Activated naive CD8-positive, alpha-beta T cell (primary cell): ENCODE data around the gene PLPP3.
"Not testable (repeated sequence)": the region's sequence is repeated elsewhere in the genome, so short reads cannot be mapped to it uniquely, and the experiment has no call there.

Source experiments
- H3K27ac Mint-ChIP-seq: one replicate; pipeline ENCODE4 v1.8.0; 2021; ENCODE audit warnings: mixed read lengths
- H3K27me3 Mint-ChIP-seq: one replicate; pipeline ENCODE4 v1.8.0; 2021; ENCODE audit warnings: mixed read lengths
- H3K36me3 Mint-ChIP-seq: one replicate; pipeline ENCODE4 v1.8.0; 2021; ENCODE audit warnings: mixed read lengths
- H3K4me1 Mint-ChIP-seq: one replicate; pipeline ENCODE4 v1.8.0; 2021; ENCODE audit warnings: low read depth, mixed read lengths
- H3K4me3 Mint-ChIP-seq: one replicate; pipeline ENCODE4 v1.8.0; 2021; ENCODE audit warnings: mild to moderate bottlenecking, mixed read lengths
- H3K9me3 Mint-ChIP-seq: one replicate; pipeline ENCODE4 v1.8.0; 2021; ENCODE audit warnings: low read depth, mixed read lengths

PLPP3 gene

GRCh38 chr1:56578963-56579875 is at the start of gene PLPP3:
TSS of gene PLPP3 (minus strand) at chr1:56579563. CDS start at chr1:56579016, 547 bp downstream.
- H3K36me3 Mint-ChIP-seq = no peaks in the 10 kb centered on the region
- peaks cover 10% of the 10 kb centered on the region for H3K4me1 Mint-ChIP-seq
- no peaks in the 10 kb centered on the region for H3K9me3 Mint-ChIP-seq
- peaks cover 21% of the 10 kb centered on the region for H3K27me3 Mint-ChIP-seq
- no peak within 1 kb of the TSS for H3K27ac Mint-ChIP-seq
- H3K4me3 Mint-ChIP-seq = peak within 1 kb of the TSS; percentile 75

- H3K27ac Mint-ChIP-seq = no peak overlapping the region
- peaks cover 12% of the 10 kb centered on the region for H3K27me3 Mint-ChIP-seq
- H3K9me3 Mint-ChIP-seq = no peaks in the 10 kb centered on the region
- H3K4me1 Mint-ChIP-seq = no peaks in the 10 kb centered on the region
- H3K4me3 Mint-ChIP-seq = no peak overlapping the region
- H3K36me3 Mint-ChIP-seq = no peaks in the 10 kb centered on the region
Measured at GRCh38 chr1:56627636-56628039, 48.3 kb upstream of the PLPP3 start.

GRCh38 chr1:56627019-56627635 is 47.8 kb upstream of the PLPP3 start:
- H3K36me3 Mint-ChIP-seq = no peaks in the 10 kb centered on the region
- H3K27me3 Mint-ChIP-seq = peaks cover 9% of the 10 kb centered on the region
- no peak overlapping the region for H3K27ac Mint-ChIP-seq
- H3K4me3 Mint-ChIP-seq = no peak overlapping the region
- no peaks in the 10 kb centered on the region for H3K9me3 Mint-ChIP-seq
- H3K4me1 Mint-ChIP-seq = no peaks in the 10 kb centered on the region

GRCh38 chr1:56626546-56626945 is 47.2 kb upstream of the PLPP3 start:
- H3K27ac Mint-ChIP-seq = no peak overlapping the region
- H3K9me3 Mint-ChIP-seq = no peaks in the 10 kb centered on the region
- H3K4me3 Mint-ChIP-seq = no peak overlapping the region
- peaks cover 13% of the 10 kb centered on the region for H3K27me3 Mint-ChIP-seq
- H3K36me3 Mint-ChIP-seq = no peaks in the 10 kb centered on the region
- no peaks in the 10 kb centered on the region for H3K4me1 Mint-ChIP-seq

GRCh38 chr1:56625819-56626440 is 46.6 kb upstream of the PLPP3 start:
- Mint-ChIP-seq H3K36me3 (no peaks in the 10 kb centered on the region), H3K4me1 (no peaks in the 10 kb centered on the region), H3K27ac (no peak overlapping the region), H3K4me3 (no peak overlapping the region), H3K9me3 (no peaks in the 10 kb centered on the region), H3K27me3 (peaks cover 13% of the 10 kb centered on the region)

GRCh38 chr1:56617141-56617540 is 37.8 kb upstream of the PLPP3 start:
- no peaks in the 10 kb centered on the region for H3K4me1 Mint-ChIP-seq
- no peak overlapping the region for H3K4me3 Mint-ChIP-seq
- H3K27ac Mint-ChIP-seq = no peak overlapping the region
- no peaks in the 10 kb centered on the region for H3K9me3 Mint-ChIP-seq
- H3K27me3 Mint-ChIP-seq = peaks cover 8% of the 10 kb centered on the region
- no peaks in the 10 kb centered on the region for H3K36me3 Mint-ChIP-seq

- not testable (repeated sequence) for H3K4me3 Mint-ChIP-seq
Measured at GRCh38 chr1:56610770-56611169, 31.4 kb upstream of the PLPP3 start.

GRCh38 chr1:56610097-56610496 is 30.7 kb upstream of the PLPP3 start:
- H3K9me3 Mint-ChIP-seq, H3K27me3 Mint-ChIP-seq, H3K36me3 Mint-ChIP-seq, H3K27ac Mint-ChIP-seq, H3K4me1 Mint-ChIP-seq, H3K4me3 Mint-ChIP-seq: not testable (repeated sequence)

More at GRCh38 chr1:56610770-56611169, 31.4 kb upstream of the PLPP3 start:
- not testable (repeated sequence) for H3K36me3 Mint-ChIP-seq, H3K9me3 Mint-ChIP-seq, H3K27me3 Mint-ChIP-seq, H3K4me1 Mint-ChIP-seq, H3K27ac Mint-ChIP-seq

GRCh38 chr1:56595397-56596191 is 16.2 kb upstream of the PLPP3 start:
- H3K36me3 Mint-ChIP-seq, H3K27ac Mint-ChIP-seq, H3K9me3 Mint-ChIP-seq, H3K27me3 Mint-ChIP-seq, H3K4me1 Mint-ChIP-seq, H3K4me3 Mint-ChIP-seq: not testable (repeated sequence)

GRCh38 chr1:56591909-56592308 is 12.5 kb upstream of the PLPP3 start:
- no peak overlapping the region for H3K4me3 Mint-ChIP-seq

GRCh38 chr1:56590520-56591011 is 11.2 kb upstream of the PLPP3 start:
- H3K27ac Mint-ChIP-seq = no peak overlapping the region
- H3K4me3 Mint-ChIP-seq = no peak overlapping the region
- no peaks in the 10 kb centered on the region for H3K4me1 Mint-ChIP-seq
- no peaks in the 10 kb centered on the region for H3K27me3 Mint-ChIP-seq
- no peaks in the 10 kb centered on the region for H3K9me3 Mint-ChIP-seq
- no peaks in the 10 kb centered on the region for H3K36me3 Mint-ChIP-seq

More at GRCh38 chr1:56591909-56592308, 12.5 kb upstream of the PLPP3 start:
- Mint-ChIP-seq H3K9me3 (no peaks in the 10 kb centered on the region), H3K27ac (no peak overlapping the region), H3K4me1 (no peaks in the 10 kb centered on the region), H3K27me3 (no peaks in the 10 kb centered on the region), H3K36me3 (no peaks in the 10 kb centered on the region)

GRCh38 chr1:56589369-56589768 is 10.0 kb upstream of the PLPP3 start:
- no peaks in the 10 kb centered on the region for H3K4me1 Mint-ChIP-seq
- H3K4me3 Mint-ChIP-seq = no peak overlapping the region
- H3K27me3 Mint-ChIP-seq = no peaks in the 10 kb centered on the region
- no peaks in the 10 kb centered on the region for H3K9me3 Mint-ChIP-seq
- H3K27ac Mint-ChIP-seq = no peak overlapping the region
- no peaks in the 10 kb centered on the region for H3K36me3 Mint-ChIP-seq

- Mint-ChIP-seq H3K4me1 (no peaks in the 10 kb centered on the region), H3K4me3 (no peak overlapping the region), H3K27me3 (no peaks in the 10 kb centered on the region), H3K27ac (no peak overlapping the region), H3K36me3 (no peaks in the 10 kb centered on the region), H3K9me3 (no peaks in the 10 kb centered on the region)
Measured at GRCh38 chr1:56586502-56586901, 7.1 kb upstream of the PLPP3 start.

GRCh38 chr1:56585985-56586384 is 6.6 kb upstream of the PLPP3 start:
- Mint-ChIP-seq H3K27ac (no peak overlapping the region), H3K9me3 (no peaks in the 10 kb centered on the region), H3K4me1 (no peaks in the 10 kb centered on the region), H3K36me3 (no peaks in the 10 kb centered on the region), H3K4me3 (no peak overlapping the region), H3K27me3 (peaks cover 2% of the 10 kb centered on the region)
